ENCODE data around the gene LIPN. TPM values are rescaled to one million over a fixed set of nuclear protein-coding genes. Genes with fewer than 3 reads are reported as not detected.
"Not testable (repeated sequence)": the region's sequence is repeated elsewhere in the genome, so short reads cannot be mapped to it uniquely, and the experiment has no call there.

LIPN gene
- total RNA-seq, 1 donor from 2014 or later, result not detected

DNA sequence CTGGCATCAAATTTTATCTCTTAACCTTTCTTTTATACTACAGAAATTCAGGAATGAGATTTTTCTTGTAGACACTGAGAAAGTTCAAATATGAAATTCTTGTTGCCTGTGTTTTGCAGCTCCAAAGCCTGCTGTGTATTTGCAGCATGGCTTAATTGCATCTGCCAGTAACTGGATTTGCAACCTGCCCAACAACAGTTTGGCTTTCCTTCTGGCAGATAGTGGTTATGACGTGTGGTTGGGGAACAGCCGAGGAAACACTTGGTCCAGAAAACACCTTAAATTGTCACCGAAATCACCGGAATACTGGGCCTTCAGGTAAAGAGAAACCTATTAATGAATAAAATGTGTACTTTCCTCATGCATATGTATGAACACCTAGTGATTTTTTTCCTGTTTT, 29.0 kb upstream of the LIPN start:
- no peak overlapping the region for H3K4me3 ChIP-seq (ENCODE audit: low read depth, low read length)
- DNase-seq (ENCODE audit: low read depth) (no peak), FAIRE-seq (no peak)
- no peaks in the 10 kb centered on the region for H3K27me3 ChIP-seq (ENCODE audit: control insufficient read depth, insufficient read depth, low read length)
- TF ChIP-seq, protein P1, sequence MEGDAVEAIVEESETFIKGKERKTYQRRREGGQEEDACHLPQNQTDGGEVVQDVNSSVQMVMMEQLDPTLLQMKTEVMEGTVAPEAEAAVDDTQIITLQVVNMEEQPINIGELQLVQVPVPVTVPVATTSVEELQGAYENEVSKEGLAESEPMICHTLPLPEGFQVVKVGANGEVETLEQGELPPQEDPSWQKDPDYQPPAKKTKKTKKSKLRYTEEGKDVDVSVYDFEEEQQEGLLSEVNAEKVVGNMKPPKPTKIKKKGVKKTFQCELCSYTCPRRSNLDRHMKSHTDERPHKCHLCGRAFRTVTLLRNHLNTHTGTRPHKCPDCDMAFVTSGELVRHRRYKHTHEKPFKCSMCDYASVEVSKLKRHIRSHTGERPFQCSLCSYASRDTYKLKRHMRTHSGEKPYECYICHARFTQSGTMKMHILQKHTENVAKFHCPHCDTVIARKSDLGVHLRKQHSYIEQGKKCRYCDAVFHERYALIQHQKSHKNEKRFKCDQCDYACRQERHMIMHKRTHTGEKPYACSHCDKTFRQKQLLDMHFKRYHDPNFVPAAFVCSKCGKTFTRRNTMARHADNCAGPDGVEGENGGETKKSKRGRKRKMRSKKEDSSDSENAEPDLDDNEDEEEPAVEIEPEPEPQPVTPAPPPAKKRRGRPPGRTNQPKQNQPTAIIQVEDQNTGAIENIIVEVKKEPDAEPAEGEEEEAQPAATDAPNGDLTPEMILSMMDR (IDR thresholded peaks at IDR 0.05; ENCODE audit: insufficient read depth, low read length, severe bottlenecking), result no peak
- H3K36me3 ChIP-seq (ENCODE audit: control insufficient read depth, insufficient read depth, low read length), result no peaks in the 10 kb centered on the region

DNA sequence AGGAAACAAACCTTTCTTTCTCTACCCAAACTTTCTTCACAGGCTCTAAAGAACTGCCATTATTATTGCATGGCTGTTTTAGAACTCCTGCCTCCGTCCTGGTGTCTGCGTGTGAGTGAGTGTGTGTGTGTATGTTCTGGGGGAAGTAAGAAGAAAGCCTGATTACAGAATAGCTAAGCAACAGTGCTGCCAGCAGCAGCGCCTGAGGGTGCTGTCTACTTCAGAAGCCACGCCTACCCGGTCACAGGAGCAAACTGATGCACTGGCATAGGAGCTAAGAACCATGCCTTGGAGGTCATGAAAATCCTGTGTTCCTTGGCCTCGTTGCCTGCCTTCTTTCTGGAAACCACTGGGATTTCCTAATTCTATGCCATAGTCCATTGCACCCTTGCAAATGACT, 28.5 kb upstream of the LIPN start:
- FAIRE-seq, result no peak
- H3K4me3 ChIP-seq (ENCODE audit: low read depth, low read length), result no peak overlapping the region
- H3K36me3 ChIP-seq (ENCODE audit: control insufficient read depth, insufficient read depth, low read length), result no peaks in the 10 kb centered on the region
- TF ChIP-seq, protein P1 (IDR thresholded peaks at IDR 0.05; ENCODE audit: insufficient read depth, low read length, severe bottlenecking), result no peak
- H3K27me3 ChIP-seq (ENCODE audit: control insufficient read depth, insufficient read depth, low read length), result no peaks in the 10 kb centered on the region
- peak; percentile 33 for DNase-seq (ENCODE audit: low read depth)

DNA sequence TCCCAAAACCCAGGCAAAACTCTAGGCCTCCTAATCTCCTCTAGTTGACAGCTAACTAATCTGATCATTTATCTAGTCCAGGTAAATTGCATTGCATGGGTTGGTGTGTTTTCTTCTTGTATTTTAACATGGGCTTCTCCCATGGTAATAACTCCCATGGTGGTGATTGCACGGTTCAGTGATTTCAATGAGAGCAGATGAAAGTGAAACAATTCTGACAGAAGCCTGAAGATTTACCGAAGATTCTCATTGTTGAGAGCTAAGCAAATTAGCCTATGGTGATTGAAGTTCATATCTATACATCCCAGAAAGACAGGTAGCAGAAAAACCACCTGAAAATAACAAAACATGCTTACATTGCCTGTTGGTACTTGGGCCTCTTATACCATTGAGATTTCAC, 26.6 kb upstream of the LIPN start:
- Histone ChIP-seq H3K27me3 (ENCODE audit: control insufficient read depth, insufficient read depth, low read length) (no peaks in the 10 kb centered on the region), H3K4me3 (ENCODE audit: low read depth, low read length) (no peak overlapping the region), H3K36me3 (ENCODE audit: control insufficient read depth, insufficient read depth, low read length) (no peaks in the 10 kb centered on the region)
- FAIRE-seq (no peak), DNase-seq (ENCODE audit: low read depth) (no peak)
- TF ChIP-seq, protein P1 (IDR thresholded peaks at IDR 0.05; ENCODE audit: insufficient read depth, low read length, severe bottlenecking), result no peak

DNA sequence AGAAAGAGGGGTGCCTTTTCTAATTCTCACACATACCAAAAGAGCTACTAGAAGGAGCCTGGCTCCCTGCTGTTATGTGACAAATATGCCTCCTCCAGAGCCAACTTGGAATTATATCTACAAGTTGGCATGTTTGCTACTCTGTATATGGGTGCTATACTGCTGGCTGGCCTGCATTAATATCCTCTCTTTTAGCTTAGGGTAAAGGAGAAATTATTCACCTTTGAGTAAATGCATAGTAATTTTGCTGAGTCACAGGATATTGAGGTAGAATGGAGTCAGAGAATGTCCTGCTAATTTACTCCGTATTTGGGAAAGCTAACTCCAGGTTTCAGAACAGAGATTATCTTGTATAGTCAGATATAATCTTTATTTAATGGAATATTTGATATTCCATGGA, 24.2 kb upstream of the LIPN start:
- DNase-seq (ENCODE audit: low read depth), result peak; percentile 82
- Histone ChIP-seq H3K27me3 (ENCODE audit: control insufficient read depth, insufficient read depth, low read length) (no peaks in the 10 kb centered on the region), H3K4me3 (ENCODE audit: low read depth, low read length) (no peak overlapping the region), H3K36me3 (ENCODE audit: control insufficient read depth, insufficient read depth, low read length) (no peaks in the 10 kb centered on the region)
- FAIRE-seq, result no peak
- TF ChIP-seq, protein P1 (IDR thresholded peaks at IDR 0.05; ENCODE audit: insufficient read depth, low read length, severe bottlenecking), result no peak

DNA sequence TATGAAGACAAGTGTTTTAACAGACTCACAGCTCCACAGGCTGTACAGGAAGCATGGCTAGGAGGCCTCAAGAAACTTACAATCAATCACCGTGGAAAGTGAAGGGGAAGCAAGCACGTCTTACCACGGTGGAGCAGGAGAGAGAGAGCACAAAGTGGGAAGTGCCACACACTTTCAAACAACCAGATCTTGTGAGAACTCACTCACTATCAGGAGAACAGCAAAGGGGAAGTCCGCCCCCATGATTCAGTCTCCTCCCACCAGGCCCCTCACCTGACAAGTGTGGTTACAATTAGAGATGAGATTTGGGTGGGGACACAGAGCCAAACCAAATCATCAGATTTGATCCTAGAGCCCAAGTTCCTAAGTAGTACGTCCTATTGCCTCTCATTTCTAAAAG, 17.9 kb upstream of the LIPN start:
- FAIRE-seq, result peak; percentile 73
- H3K4me3 ChIP-seq (ENCODE audit: low read depth, low read length); DNase-seq (ENCODE audit: low read depth); H3K36me3 ChIP-seq (ENCODE audit: control insufficient read depth, insufficient read depth, low read length); H3K27me3 ChIP-seq (ENCODE audit: control insufficient read depth, insufficient read depth, low read length): not testable (repeated sequence)

DNA sequence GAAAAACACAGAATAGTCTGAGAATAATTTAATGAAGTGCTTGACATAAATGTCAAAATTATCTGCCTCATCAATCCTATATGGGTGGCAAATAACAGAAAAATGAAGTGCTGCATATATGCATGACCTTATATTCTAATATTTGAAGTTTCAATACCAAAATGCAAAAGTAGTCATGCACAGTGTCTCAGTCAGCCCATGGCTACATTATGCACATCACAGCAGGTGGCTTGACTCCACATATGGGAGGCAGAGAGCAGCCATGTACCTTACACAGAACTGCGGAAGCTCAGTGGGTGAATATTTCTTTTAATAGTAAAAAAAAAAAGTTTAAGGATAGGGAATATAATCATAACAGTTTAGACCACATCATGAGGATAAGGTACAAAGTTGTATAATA, 17.4 kb upstream of the LIPN start:
- no peaks in the 10 kb centered on the region for H3K27me3 ChIP-seq (ENCODE audit: control insufficient read depth, insufficient read depth, low read length)
- H3K4me3 ChIP-seq (ENCODE audit: low read depth, low read length), result no peak overlapping the region
- TF ChIP-seq, protein P1 (IDR thresholded peaks at IDR 0.05; ENCODE audit: insufficient read depth, low read length, severe bottlenecking), result no peak
- no peaks in the 10 kb centered on the region for H3K36me3 ChIP-seq (ENCODE audit: control insufficient read depth, insufficient read depth, low read length)
- no peak for FAIRE-seq
- no peak for DNase-seq (ENCODE audit: low read depth)

All from bronchial epithelial cell (primary cell).